Osteoblast (primary cell): Measurements from ENCODE around the gene PALM. TPM values are rescaled to one million over a fixed set of nuclear protein-coding genes. Genes with fewer than 3 reads are reported as not detected.

Experiments
- DNase-seq: peaks from one replicate; pipeline ENCODE4 v3.0.0; 2011; ENCODE audit warnings: low spot score, mixed read lengths; ENCODE audit not compliant: insufficient read length; ENCODE audit errors: missing footprints
- H2AFZ ChIP-seq: 2 replicates; pipeline ENCODE4 v1.6.0; 2011; ENCODE audit warnings: mild to moderate bottlenecking, low read length
- H3K27ac ChIP-seq: 2 replicates; pipeline ENCODE4 v1.5.1; 2011; ENCODE audit warnings: mild to moderate bottlenecking, low read depth, low read length, moderate library complexity
- H3K27me3 ChIP-seq: 2 replicates; pipeline ENCODE4 v1.6.0; 2012; ENCODE audit warnings: mild to moderate bottlenecking, control low read depth, inconsistent platforms, low read length, moderate library complexity; ENCODE audit not compliant: insufficient read depth
- H3K36me3 ChIP-seq: 2 replicates; pipeline ENCODE4 v1.5.1; 2011; ENCODE audit warnings: mild to moderate bottlenecking, low read length, control low read depth, moderate library complexity; ENCODE audit not compliant: insufficient read depth
- H3K4me1 ChIP-seq: 2 replicates; pipeline ENCODE4 v1.5.1; 2011; ENCODE audit warnings: mild to moderate bottlenecking, low read length, control low read depth, moderate library complexity; ENCODE audit not compliant: insufficient read depth
- H3K4me2 ChIP-seq: 2 replicates; pipeline ENCODE4 v1.6.0; 2011; ENCODE audit warnings: mild to moderate bottlenecking, low read length; ENCODE audit not compliant: insufficient read depth
- H3K4me3 ChIP-seq: fragments of 200-600 bp; sonication (generic); 3 replicates; pipeline ENCODE4 v1.5.1; 2012; ENCODE audit warnings: mild to moderate bottlenecking, low read length, inconsistent platforms; ENCODE audit not compliant: insufficient read depth
- H3K79me2 ChIP-seq: 2 replicates; pipeline ENCODE4 v1.6.0; 2012; ENCODE audit warnings: mild to moderate bottlenecking, low read length, control low read depth, inconsistent platforms; ENCODE audit not compliant: insufficient read depth
- H3K9me3 ChIP-seq: 2 replicates; pipeline ENCODE4 v1.5.1; 2011; ENCODE audit warnings: low read depth, low read length, control low read depth
- H4K20me1 ChIP-seq: 2 replicates; pipeline ENCODE4 v1.6.0; 2012; ENCODE audit warnings: mild to moderate bottlenecking, low read length, control low read depth; ENCODE audit not compliant: insufficient read depth
- total RNA-seq: library from RNA; depleted of rRNA; stranded (reverse); fragments of >200 nt; gene quantifications from 2 replicates; pipeline ENCODE4 v1.2.3, GENCODE V29; 2012
- TF ChIP-seq, protein P1 (sequence below): IDR thresholded peaks from 2 replicates; pipeline ENCODE4 v1.5.1; 2011; ENCODE audit warnings: mild to moderate bottlenecking, low read depth, low read length, moderate library complexity; ENCODE audit errors: extremely low read depth

PALM gene
- total RNA-seq, 1 donor, result 10.5 TPM

DNA sequence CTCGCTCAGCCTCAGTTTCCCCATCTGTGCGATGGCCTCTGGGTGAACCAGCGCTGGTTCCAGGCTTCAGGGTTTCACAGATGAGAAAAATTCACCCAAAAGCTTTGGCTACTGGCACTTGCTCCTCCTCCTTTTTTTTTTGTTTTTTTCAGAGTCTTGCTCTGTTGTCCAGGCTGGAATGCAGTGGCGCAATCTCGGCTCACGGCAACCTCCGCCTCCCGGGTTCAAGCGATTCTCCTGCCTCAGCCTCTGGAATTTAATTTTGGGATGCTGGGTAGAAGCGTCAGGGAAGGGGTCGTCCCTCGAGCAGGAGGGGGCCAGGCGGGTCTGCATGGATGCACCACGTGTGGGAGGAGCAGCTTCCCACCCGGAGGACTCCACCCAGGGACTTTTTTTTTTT, 20.5 kb upstream of the PALM start:
- H3K4me2 ChIP-seq, result no peak overlapping the region
- H3K79me2 ChIP-seq, result no peaks in the 10 kb centered on the region
- no peaks in the 10 kb centered on the region for H3K4me1 ChIP-seq
- no peaks in the 10 kb centered on the region for H4K20me1 ChIP-seq
- no peak overlapping the region for H2AFZ ChIP-seq
- TF ChIP-seq, protein P1, sequence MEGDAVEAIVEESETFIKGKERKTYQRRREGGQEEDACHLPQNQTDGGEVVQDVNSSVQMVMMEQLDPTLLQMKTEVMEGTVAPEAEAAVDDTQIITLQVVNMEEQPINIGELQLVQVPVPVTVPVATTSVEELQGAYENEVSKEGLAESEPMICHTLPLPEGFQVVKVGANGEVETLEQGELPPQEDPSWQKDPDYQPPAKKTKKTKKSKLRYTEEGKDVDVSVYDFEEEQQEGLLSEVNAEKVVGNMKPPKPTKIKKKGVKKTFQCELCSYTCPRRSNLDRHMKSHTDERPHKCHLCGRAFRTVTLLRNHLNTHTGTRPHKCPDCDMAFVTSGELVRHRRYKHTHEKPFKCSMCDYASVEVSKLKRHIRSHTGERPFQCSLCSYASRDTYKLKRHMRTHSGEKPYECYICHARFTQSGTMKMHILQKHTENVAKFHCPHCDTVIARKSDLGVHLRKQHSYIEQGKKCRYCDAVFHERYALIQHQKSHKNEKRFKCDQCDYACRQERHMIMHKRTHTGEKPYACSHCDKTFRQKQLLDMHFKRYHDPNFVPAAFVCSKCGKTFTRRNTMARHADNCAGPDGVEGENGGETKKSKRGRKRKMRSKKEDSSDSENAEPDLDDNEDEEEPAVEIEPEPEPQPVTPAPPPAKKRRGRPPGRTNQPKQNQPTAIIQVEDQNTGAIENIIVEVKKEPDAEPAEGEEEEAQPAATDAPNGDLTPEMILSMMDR, result no peak
- H3K9me3 ChIP-seq, result no peaks in the 10 kb centered on the region
- H3K36me3 ChIP-seq, result no peaks in the 10 kb centered on the region
- no peak overlapping the region for H3K4me3 ChIP-seq
- H3K27me3 ChIP-seq, result no peaks in the 10 kb centered on the region
- H3K27ac ChIP-seq, result no peak overlapping the region
- peak; percentile 78 for DNase-seq

DNA sequence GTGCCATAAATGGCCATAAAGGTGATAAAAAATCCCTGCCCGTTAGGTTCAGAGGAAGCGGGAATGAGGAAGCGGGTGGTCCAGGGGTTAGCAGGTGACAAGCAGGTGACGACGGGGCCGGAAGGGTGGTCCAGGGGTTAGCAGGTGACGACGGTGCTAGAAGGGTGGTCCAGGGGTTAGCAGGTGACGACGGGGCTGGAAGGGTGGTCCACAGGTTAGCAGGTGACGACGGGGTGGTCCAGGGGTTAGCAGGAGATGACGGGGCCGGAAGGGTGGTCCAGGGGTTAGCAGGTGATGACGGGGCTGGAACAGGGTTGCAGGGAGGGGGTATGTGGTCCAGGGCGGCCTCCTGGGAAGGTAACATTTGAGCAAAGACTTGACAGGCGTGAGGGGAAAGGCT, 19.7 kb upstream of the PALM start:
- TF ChIP-seq, protein P1, result no peak
- Histone ChIP-seq H3K36me3 (no peaks in the 10 kb centered on the region), H3K4me3 (no peak overlapping the region), H3K4me1 (no peaks in the 10 kb centered on the region), H3K27me3 (no peaks in the 10 kb centered on the region), H3K4me2 (no peak overlapping the region), H2AFZ (no peak overlapping the region), H4K20me1 (no peaks in the 10 kb centered on the region), H3K79me2 (no peaks in the 10 kb centered on the region), H3K27ac (no peak overlapping the region), H3K9me3 (no peaks in the 10 kb centered on the region)
- DNase-seq, result no peak

DNA sequence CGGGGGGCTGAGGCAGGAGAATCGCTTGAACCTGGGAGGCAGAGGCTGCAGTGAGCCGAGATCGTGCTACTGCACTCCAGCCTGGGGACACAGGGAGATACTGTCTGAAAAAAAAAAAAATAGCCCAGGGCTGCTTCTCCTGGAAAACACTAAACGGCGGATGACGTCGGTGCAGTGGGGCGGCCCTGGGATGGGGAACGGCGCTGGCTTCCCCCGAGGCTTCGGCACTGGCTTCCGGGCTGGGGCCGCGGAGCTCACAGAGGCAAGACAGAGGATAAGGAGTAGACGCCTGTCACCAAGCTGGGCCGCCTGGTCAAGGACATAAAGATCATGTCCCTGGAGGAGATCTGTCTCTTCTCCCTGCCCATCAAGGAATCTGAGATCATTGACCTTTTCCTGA, 18.5 kb upstream of the PALM start:
- TF ChIP-seq, protein P1, result no peak
- DNase-seq, result peak; percentile 68
- Histone ChIP-seq H3K4me1 (no peaks in the 10 kb centered on the region), H2AFZ (no peak overlapping the region), H3K36me3 (no peaks in the 10 kb centered on the region), H3K79me2 (no peaks in the 10 kb centered on the region), H3K9me3 (no peaks in the 10 kb centered on the region), H3K27ac (no peak overlapping the region), H3K4me2 (no peak overlapping the region), H4K20me1 (no peaks in the 10 kb centered on the region), H3K4me3 (no peak overlapping the region), H3K27me3 (no peaks in the 10 kb centered on the region)

DNA sequence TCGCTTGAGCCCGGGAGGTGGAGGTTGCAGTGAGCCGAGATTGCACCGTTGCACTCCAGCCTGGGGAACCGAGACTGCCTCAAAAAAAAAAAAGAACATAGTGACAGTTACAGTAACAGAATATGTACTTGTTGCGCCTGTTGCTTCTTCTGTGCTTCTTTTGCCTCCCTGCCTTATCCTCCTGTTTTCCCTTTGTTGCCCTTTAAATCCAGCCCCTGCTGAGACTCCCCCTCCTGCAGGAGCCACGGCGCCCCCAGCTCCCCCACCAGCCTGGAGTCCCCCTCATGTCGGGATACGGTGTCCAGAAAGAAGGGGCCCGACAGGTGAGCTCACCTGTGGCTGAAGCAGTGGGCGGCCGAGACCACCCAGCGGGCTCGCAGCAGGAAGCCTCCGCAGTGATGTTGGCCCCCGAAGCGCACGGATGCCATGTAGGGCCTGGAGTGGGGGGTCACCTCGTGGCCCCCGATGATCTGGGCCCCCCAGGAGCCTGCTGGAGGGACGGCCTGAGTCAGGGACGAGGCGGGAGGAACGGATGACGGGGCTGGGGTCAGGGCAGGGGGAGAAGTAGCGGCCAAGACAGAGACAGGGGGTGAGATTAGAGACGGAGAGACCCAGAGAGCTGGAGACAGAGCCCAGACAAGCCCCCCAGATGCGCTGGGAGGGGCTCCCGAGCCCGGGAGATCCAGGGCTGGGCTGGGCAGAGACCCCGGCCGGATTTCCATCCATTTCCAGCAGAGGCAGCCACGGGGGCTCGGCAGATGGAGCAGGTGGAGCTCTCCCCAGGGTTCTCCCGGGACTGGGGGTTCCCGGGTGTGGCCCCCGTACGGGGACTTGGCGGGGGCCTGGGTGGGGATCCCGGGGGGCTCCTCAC, 14.0 kb upstream of the PALM start:
- Histone ChIP-seq H3K9me3 (no peaks in the 10 kb centered on the region), H2AFZ (no peak overlapping the region), H3K27ac (no peak overlapping the region), H3K36me3 (no peaks in the 10 kb centered on the region), H3K79me2 (no peaks in the 10 kb centered on the region), H3K27me3 (peaks cover 4% of the 10 kb centered on the region), H4K20me1 (no peaks in the 10 kb centered on the region), H3K4me1 (no peaks in the 10 kb centered on the region), H3K4me2 (no peak overlapping the region), H3K4me3 (no peak overlapping the region)
- TF ChIP-seq, protein P1, result no peak
- peak; percentile 10 for DNase-seq
